HG03575 (cell line): ENCODE results near the gene DGKD.
"Not testable (repeated sequence)": the region's sequence is repeated elsewhere in the genome, so short reads cannot be mapped to it uniquely, and the experiment has no call there.

ENCODE experiments used
- ATAC-seq: cut with Tn5 transposase; IDR thresholded peaks from one replicate; pipeline ENCODE4 v1.9.1; 2021; ENCODE audit not compliant: unreplicated experiment, insufficient number of reproducible peaks, low FRiP score; ENCODE audit errors: extremely low read depth

Gene DGKD

DNA sequence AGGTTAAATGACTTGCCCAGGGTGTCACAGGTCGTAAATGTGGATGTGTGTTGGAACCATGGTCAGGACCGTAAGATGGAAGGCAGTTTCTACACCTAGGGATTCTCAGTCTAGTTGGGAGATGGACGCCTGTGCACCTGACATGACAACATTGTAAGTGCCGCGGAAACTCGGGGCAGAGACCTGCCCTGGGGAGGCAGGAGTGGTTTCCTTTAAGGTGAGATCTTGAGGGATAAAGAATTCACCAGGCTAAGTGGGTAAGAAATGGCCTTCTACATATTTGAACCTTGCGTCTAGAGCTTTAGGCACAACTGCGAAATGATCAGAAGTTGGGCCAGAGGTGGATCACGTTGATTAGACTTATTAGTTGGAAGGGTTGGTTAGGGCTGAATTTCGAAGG is 1.6 kb downstream of the DGKD start:
- ATAC-seq: no peak

GRCh38 chr2:233356546-233357308 is 2.4 kb downstream of the DGKD start:
- no peak for ATAC-seq

DNA sequence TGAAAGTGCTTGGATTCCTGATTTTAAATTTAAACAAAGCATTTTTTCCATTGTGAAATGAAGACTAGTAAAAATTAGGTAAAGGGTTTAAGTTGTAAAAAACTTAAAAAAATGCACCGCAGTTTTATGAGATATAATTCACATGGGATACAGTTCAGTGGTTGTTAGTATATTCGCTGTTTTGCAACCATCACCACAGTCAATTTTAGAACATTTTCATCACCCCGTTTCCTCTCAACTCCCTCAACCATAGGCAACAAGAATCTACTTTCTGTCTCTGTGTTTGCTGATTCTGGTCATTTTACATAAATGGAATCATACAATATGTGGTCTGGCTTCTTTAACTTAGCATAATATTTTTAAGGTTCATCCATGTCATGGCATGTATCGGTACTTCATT is 4.0 kb downstream of the DGKD start:
- ATAC-seq: no peak

GRCh38 chr2:233358947-233359346 is 4.7 kb downstream of the DGKD start:
- no peak for ATAC-seq

DNA sequence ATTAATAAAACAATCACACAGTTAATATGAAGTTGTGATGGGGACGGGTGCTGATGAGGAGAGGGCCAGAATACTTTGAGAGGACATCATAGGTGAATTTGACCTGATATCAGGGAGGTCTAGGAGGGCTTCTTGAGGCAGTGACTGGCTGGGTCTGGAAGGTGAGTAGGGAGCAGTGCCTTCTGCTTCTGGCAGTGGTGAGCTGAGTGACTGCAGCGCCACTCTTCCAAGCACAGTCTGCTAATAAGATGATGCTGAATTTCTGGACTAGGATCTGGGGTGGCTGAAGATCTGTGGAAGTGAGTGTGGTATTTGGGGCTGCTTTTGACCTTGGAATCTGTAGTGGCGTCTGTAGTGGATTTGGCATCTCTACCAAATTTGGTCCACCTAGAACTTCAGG is 5.5 kb downstream of the DGKD start:
- ATAC-seq: no peak

DNA sequence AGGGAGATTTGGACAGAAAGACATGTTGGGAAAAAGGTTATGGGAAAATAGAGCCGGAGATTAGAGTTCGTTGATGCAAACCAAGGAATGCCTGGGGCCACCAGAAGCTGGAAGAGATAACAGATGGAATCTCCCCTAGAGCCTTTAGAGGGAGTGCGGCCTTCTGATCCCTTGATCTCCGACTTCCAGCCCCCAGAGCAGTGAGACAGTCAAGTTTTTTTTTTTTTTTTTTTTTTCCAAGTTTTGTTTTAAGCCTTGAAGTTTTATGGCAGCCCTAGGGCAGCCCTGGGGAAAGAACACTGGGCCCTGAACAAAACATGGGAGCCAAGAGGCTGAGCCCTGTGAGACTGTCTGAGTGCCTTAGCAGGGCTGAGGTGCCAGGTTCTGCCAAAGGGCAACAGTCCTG is 6.5 kb downstream of the DGKD start:
- ATAC-seq: no peak

GRCh38 chr2:233361297-233361696 is 7.0 kb downstream of the DGKD start:
- ATAC-seq: no peak

GRCh38 chr2:233362742-233363141 is 8.4 kb downstream of the DGKD start:
- no peak for ATAC-seq

GRCh38 chr2:233363744-233364235 is 9.5 kb downstream of the DGKD start:
- ATAC-seq: no peak

- no peak for ATAC-seq
These were observed 11.7 kb downstream of the DGKD start for GRCh38 chr2:233365861-233366520.

GRCh38 chr2:233367586-233367985 is 13.3 kb downstream of the DGKD start:
- no peak for ATAC-seq

DNA sequence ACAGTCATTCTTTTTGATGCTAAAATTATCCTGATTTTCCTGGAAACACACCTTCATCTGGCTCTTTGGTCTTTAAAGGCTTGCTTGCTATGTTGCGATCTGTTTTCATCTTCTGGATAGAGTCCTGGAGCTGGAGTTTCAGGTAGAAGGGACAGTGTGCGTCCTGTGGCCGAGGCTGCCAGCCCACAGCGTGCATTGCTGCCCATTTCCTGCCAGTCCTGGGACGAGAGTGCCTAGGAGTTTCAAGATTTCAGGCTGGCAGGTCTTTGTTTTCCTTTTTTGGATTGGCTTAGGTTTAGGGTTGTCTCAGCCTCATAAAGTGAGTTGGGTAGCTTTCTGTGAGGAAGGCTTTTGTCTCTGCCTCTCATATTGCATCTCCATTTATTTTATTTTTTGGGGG is 14.5 kb downstream of the DGKD start:
- no peak for ATAC-seq

- no peak for ATAC-seq
These were observed 15.2 kb downstream of the DGKD start for GRCh38 chr2:233369462-233369861.

DNA sequence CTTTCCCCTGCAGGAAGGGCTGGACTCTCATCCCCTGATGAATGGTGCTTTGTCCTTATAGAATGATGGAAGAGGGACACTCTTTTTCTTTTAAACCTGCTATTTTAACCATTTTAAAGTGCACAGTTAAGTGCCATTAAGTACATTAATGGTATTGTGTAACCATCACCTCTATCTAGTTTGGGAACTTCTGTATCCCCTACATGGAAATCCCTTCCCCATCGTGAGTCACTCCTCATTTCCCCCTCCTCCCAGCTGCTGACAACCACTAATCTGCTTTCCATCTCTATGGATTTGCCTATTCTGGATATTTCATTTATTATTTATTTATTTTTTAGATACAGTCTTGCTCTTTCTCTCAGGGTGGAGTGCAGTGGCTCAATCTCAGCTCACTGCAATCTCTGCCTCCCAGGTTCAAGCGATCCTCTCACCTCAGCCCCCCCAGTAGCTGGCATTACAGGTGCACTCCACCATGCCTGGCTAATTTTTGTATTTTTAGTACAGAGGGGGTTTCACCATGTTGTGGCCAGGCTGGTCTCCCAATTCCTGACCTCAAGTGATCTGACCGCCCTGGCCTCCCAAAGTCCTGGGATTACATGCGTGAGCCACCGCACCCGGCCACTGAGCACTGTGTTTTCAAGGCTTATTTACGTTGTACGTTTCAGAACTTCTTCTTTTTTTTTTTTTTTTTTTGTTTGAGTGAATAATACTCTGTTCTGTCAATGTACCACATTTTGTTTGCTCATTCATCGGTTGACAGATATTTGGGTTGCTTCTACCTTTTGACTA is 15.8 kb downstream of the DGKD start:
- ATAC-seq: no peak

DNA sequence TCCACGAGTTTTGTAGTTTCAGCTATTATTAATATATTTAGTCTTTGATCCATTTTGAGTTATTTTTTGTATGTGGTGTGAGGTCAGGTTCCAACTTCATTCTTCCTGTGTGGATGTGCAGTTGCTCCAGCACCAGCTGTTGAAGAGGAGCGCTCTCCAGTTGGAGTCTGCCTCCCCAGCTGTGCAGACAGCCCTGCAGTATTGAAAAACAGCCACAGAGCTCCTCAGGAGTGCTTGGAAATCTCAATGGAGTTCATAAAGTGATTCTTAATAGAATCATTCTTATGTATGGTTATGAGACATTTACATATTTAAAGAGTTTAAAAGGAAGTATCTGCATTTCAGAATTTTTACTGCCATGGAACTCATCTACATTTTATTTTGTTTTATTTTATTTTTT is 17.3 kb downstream of the DGKD start:
- no peak for ATAC-seq

GRCh38 chr2:233372855-233373254 is 18.6 kb downstream of the DGKD start:
- no peak for ATAC-seq

DNA sequence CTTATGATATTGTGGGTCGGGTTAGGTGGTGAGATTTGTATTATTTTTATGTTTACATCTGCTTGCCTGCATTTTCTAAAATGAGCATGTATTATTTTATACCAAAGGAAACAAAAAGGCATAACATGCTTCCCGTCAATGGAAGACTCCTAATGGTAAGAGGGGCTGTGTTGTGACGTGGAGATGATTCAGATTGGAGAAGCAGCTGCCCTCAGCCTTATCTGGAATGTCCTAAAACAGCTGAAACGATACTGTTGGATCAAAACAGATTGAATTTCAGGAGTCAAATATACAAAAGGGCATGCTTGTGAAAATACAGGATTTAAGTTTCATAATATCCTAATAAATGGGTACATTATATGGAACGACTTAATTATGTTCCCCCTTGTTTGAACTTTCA is 19.0 kb downstream of the DGKD start:
- ATAC-seq: no peak

DNA sequence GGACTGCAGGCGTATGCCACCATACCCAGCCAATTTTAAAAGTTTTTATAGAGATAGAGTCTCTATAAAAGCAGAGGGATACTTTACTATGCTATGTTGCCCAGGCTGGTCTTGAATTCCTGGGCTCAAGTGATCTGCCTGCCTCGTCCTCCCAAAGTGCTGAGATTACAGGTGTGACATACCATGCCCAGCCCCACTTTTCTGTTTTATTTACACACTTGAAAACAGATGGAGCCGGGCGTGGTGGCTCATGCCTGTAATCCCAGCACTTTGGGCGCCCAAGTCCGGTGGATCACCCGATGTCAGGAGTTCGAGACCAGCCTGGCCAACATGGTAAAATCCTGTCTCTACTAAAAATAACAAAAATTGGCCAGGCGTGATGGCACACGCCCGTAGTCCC is 20.5 kb downstream of the DGKD start:
- ATAC-seq: not testable (repeated sequence)

DNA sequence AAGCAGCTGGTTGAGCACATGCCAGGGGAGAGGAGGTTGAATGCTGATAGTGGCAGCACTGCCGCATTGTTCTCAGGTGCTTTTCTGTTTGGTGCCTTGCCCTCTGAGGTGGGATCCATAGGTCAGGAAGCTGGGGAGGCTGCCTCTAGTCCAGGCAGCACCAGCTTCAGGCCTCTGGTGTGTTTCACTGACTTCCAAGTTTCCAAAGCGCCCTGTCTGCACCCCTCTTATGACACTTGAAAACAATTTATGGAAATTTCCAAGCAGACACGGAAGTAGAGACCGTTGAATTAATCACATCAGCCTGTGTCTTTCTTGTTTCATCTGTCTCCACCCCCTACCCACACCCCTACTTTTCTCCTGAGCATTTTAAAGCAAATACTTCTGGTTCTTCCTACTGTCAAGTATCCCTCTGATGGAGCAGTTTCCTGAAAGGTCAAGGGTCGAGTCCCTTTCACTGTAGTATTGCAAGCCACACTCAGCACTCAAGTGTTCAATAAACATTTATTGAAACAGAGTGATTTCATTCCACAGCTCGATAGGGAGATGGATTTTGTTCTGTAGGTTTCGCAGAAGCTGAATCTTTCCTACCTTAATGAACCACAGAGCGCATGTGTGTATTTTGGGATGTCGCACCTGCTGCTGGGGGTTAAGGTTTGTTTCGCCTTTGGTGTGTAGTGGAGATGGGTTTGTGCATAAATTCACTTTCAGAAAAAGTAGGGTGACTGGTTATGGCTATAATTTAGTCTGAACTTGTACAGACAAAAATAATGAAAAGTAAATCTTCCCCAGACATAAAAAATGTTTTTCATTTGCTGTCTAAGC is 21.4 kb downstream of the DGKD start:
- ATAC-seq: no peak
